Panc1 (cell line): ENCODE results near the gene ATP13A2. TPM values are rescaled to one million over a fixed set of nuclear protein-coding genes. Genes with fewer than 3 reads are reported as not detected.

ENCODE experiments used
- ATAC-seq: fragments of 200-7000 bp; cut with Tn5 transposase; 2 replicates; pipeline ENCODE4 v1.9.1; 2020; ENCODE audit warnings: mild to moderate bottlenecking, moderate library complexity
- BruUV-seq: library from RNA; stranded (reverse); fragments of 400-500 nt; replicated peaks from 2 replicates; lab custom pipeline; 2021; lab: Mats Ljungman, UMichigan
- CTCF ChIA-PET: fragments of 300-600 bp; sonication (Branson Sonifier 250); formaldehyde crosslinking; loops from one replicate; lab custom pipeline; 2022; ENCODE audit warnings: antibody characterized with exemption; lab: Charles Lee
- POLR2A ChIA-PET: fragments of 300-600 bp; sonication (Branson Sonifier 250); formaldehyde crosslinking; loops from one replicate; lab custom pipeline; 2022; ENCODE audit warnings: antibody characterized with exemption; lab: Charles Lee
- DNase-seq: peaks from one replicate; pipeline ENCODE4 v3.0.0-alpha.2; 2010; ENCODE audit warnings: low read depth, low spot score
- H3K27ac ChIP-seq: 2 replicates; pipeline ENCODE4 v1.5.1; 2011; ENCODE audit warnings: mild to moderate bottlenecking, low read length, inconsistent platforms
- H3K27me3 ChIP-seq: fragments of 200-500 bp; sonication (Bioruptor generic); 2 replicates; pipeline ENCODE4 v1.6.0; 2014; ENCODE audit warnings: low read length, inconsistent platforms; ENCODE audit not compliant: control insufficient read depth, insufficient read depth
- H3K36me3 ChIP-seq: fragments of 200-500 bp; sonication (Bioruptor generic); 2 replicates; pipeline ENCODE4 v1.5.1; 2014; ENCODE audit warnings: inconsistent platforms, mild to moderate bottlenecking, low read length, moderate library complexity; ENCODE audit not compliant: control insufficient read depth, insufficient read depth
- H3K4me1 ChIP-seq: 2 replicates; pipeline ENCODE4 v1.5.1; 2011; ENCODE audit warnings: inconsistent platforms, mild to moderate bottlenecking, low read length, moderate library complexity; ENCODE audit not compliant: control insufficient read depth, insufficient read depth
- H3K4me3 ChIP-seq, 2 experiments: 2 replicates each; pipeline ENCODE4 v1.5.1; 2011 to 2012; ENCODE audit warnings: low read depth in 2 of 2, low read length in 2 of 2, mild to moderate bottlenecking in 2 of 2, inconsistent platforms in 1 of 2, moderate library complexity in 1 of 2
- H3K9me3 ChIP-seq: fragments of 200-500 bp; sonication (Bioruptor generic); 2 replicates; pipeline ENCODE4 v1.5.1; 2014; ENCODE audit warnings: low read depth, mild to moderate bottlenecking, inconsistent platforms, low read length, moderate library complexity; ENCODE audit not compliant: control insufficient read depth, insufficient read depth
- POLR2AphosphoS5 ChIP-seq: IDR thresholded peaks from 2 replicates; pipeline ENCODE4 v1.6.1; 2012; ENCODE audit warnings: mild to moderate bottlenecking, low read depth, low read length, moderate library complexity
- SIN3A ChIP-seq: IDR thresholded peaks from 2 replicates; pipeline ENCODE4 v1.6.1; 2012; ENCODE audit warnings: low read depth, mild to moderate bottlenecking, low read length, moderate library complexity, borderline replicate concordance; ENCODE audit not compliant: insufficient read depth
- TCF7L2 ChIP-seq: IDR thresholded peaks from 2 replicates; pipeline ENCODE4 v1.6.1; 2011; ENCODE audit warnings: mild to moderate bottlenecking, low read depth, low read length, inconsistent platforms
- in situ Hi-C: cut with HindIII; loops from 2 replicates; pipeline ENCODE4 v1.10.0; 2016; ENCODE audit warnings: low sequenced_read_pairs, low pct_unique_long_range_greater_than_20kb
- intact Hi-C: fragments of 100-400 bp; cut with micrococcal nuclease; formaldehyde crosslinking; loops from one replicate; pipeline ENCODE4 v1.10.0; 2022; ENCODE audit not compliant: unreplicated experiment
- total RNA-seq: library from RNA; stranded (reverse); gene quantifications from one replicate; pipeline ENCODE4 v1.2.1, GENCODE V29; 2021; ENCODE audit not compliant: unreplicated experiment
- TF ChIP-seq, protein P1 (sequence below), 2 experiments: IDR thresholded peaks; 2 replicates each; pipeline ENCODE4 v1.6.1; 2011 to 2012; ENCODE audit warnings: low read depth in 2 of 2, control low read depth in 1 of 2, low read length in 1 of 2, mild to moderate bottlenecking in 1 of 2, moderate library complexity in 1 of 2; ENCODE audit not compliant: insufficient read depth in 1 of 2
- TF ChIP-seq, protein P2 (sequence below): fragments of 450-650 bp; IDR thresholded peaks from 2 replicates; pipeline ENCODE4 v1.5.1; 2017; ENCODE audit warnings: mild to moderate bottlenecking

The ATP13A2 gene
- total RNA-seq, 1 experiment from 2014 or later, result 49.9 TPM

DNA sequence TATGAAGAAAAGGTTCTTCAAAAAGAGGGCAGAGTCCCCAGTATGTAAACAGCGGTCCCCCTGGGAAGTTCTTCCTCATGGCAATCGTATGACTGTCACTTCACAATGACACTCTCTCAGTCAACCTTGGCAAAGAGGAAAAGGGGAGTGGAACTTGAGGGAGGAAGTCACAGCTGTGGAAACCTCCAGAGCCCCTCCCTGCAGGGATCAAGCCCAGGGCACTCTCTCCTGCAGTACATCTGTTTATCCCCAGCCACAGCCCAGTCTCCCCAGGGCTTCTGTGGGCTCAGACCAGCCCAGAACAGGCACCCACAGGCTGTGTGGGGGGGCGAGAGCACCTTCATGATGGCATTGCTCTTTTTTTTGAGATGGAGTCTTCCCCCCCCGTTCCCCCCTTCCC lies 2.0 kb downstream of the ATP13A2 start:
- BruUV-seq, result no TSS peak
- Histone ChIP-seq H3K36me3 (no peaks in the 10 kb centered on the region), H3K9me3 (no peaks in the 10 kb centered on the region), H3K27me3 (no peaks in the 10 kb centered on the region), H3K4me3 (no peak overlapping the region), H3K4me1 (peaks cover 25% of the 10 kb centered on the region), H3K27ac (no peak overlapping the region)
- DNase-seq (no peak), ATAC-seq (no peak)
- in situ Hi-C loops (no loop called here), intact Hi-C loops (no loop called here)
- ChIA-PET POLR2A (no interaction called here), CTCF (interaction anchor here (0.5 kb wide), 1 partner anchor 10 kb away, joined by 4 read pairs; no protein-coding TSS in a partner anchor)
- TF ChIP-seq POLR2AphosphoS5 (no peak), SIN3A (no peak), TCF7L2 (no peak)
- TF ChIP-seq, protein P1, sequence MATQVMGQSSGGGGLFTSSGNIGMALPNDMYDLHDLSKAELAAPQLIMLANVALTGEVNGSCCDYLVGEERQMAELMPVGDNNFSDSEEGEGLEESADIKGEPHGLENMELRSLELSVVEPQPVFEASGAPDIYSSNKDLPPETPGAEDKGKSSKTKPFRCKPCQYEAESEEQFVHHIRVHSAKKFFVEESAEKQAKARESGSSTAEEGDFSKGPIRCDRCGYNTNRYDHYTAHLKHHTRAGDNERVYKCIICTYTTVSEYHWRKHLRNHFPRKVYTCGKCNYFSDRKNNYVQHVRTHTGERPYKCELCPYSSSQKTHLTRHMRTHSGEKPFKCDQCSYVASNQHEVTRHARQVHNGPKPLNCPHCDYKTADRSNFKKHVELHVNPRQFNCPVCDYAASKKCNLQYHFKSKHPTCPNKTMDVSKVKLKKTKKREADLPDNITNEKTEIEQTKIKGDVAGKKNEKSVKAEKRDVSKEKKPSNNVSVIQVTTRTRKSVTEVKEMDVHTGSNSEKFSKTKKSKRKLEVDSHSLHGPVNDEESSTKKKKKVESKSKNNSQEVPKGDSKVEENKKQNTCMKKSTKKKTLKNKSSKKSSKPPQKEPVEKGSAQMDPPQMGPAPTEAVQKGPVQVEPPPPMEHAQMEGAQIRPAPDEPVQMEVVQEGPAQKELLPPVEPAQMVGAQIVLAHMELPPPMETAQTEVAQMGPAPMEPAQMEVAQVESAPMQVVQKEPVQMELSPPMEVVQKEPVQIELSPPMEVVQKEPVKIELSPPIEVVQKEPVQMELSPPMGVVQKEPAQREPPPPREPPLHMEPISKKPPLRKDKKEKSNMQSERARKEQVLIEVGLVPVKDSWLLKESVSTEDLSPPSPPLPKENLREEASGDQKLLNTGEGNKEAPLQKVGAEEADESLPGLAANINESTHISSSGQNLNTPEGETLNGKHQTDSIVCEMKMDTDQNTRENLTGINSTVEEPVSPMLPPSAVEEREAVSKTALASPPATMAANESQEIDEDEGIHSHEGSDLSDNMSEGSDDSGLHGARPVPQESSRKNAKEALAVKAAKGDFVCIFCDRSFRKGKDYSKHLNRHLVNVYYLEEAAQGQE (IDR thresholded peaks at IDR 0.05; ENCODE audit: insufficient read depth in 1 of 2, low read depth in 2 of 2, low read length in 1 of 2), result no peak
- TF ChIP-seq, protein P2, sequence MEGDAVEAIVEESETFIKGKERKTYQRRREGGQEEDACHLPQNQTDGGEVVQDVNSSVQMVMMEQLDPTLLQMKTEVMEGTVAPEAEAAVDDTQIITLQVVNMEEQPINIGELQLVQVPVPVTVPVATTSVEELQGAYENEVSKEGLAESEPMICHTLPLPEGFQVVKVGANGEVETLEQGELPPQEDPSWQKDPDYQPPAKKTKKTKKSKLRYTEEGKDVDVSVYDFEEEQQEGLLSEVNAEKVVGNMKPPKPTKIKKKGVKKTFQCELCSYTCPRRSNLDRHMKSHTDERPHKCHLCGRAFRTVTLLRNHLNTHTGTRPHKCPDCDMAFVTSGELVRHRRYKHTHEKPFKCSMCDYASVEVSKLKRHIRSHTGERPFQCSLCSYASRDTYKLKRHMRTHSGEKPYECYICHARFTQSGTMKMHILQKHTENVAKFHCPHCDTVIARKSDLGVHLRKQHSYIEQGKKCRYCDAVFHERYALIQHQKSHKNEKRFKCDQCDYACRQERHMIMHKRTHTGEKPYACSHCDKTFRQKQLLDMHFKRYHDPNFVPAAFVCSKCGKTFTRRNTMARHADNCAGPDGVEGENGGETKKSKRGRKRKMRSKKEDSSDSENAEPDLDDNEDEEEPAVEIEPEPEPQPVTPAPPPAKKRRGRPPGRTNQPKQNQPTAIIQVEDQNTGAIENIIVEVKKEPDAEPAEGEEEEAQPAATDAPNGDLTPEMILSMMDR, result no peak

DNA sequence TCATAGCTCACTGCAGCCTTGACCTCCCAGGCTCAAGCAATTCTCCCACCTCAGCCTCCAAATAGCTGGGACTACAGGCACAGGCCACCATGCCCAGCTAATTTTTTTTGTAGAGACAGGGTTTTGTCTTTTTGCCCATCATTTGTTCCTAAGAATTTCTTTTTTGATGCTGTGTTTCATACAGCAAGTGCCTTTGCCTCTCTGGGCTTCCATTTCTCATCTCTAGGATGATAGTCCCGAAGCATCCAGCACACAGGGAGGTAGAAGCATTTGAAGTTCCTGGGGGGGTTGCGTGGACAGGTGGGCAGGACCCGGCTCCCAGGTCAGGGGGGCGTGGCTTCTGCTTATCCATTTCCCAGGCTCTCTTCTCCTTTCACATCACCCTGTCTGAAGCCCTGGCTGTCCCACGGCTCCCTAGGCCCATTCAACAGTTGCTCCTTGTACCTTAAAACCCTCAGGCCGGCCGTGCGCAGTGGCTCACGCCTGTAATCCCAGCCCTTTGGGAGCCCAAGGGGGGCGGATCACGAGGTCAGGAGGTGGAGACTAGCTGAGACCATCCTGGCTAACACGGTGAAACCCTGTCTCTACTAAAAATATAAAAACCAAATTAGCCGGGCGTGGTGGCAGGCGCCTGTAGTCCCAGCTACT lies 3.4 kb downstream of the ATP13A2 start:
- intact Hi-C loops, result no loop called here
- no peaks in the 10 kb centered on the region for H3K36me3 ChIP-seq
- no peak for ATAC-seq
- no peak for DNase-seq
- H3K9me3 ChIP-seq, result no peaks in the 10 kb centered on the region
- H3K4me3 ChIP-seq, result no peak overlapping the region
- no TSS peak for BruUV-seq
- in situ Hi-C loops, result no loop called here
- H3K27me3 ChIP-seq, result no peaks in the 10 kb centered on the region
- no peak for TF ChIP-seq TCF7L2
- no peak for TF ChIP-seq SIN3A
- TF ChIP-seq, protein P1 (IDR thresholded peaks at IDR 0.05; ENCODE audit: insufficient read depth in 1 of 2, low read depth in 2 of 2, low read length in 1 of 2), result no peak
- TF ChIP-seq, protein P2, result no peak
- no peak for TF ChIP-seq POLR2AphosphoS5
- peaks cover 25% of the 10 kb centered on the region for H3K4me1 ChIP-seq
- POLR2A ChIA-PET, result no interaction called here
- H3K27ac ChIP-seq, result no peak overlapping the region
- CTCF ChIA-PET, result interaction anchor here (0.6 kb wide), 1 partner anchor 44 kb away, joined by 8 read pairs; no protein-coding TSS in a partner anchor
